ELF-1 (cell line): ENCODE measurements around the gene MPP2.
"Not testable (repeated sequence)": the region's sequence is repeated elsewhere in the genome, so short reads cannot be mapped to it uniquely, and the experiment has no call there.

Source experiments
- DNase-seq: peaks from one replicate; pipeline ENCODE4 v3.0.0-alpha.2; 2016; ENCODE audit warnings: low read depth, low spot score

MPP2 gene

DNA sequence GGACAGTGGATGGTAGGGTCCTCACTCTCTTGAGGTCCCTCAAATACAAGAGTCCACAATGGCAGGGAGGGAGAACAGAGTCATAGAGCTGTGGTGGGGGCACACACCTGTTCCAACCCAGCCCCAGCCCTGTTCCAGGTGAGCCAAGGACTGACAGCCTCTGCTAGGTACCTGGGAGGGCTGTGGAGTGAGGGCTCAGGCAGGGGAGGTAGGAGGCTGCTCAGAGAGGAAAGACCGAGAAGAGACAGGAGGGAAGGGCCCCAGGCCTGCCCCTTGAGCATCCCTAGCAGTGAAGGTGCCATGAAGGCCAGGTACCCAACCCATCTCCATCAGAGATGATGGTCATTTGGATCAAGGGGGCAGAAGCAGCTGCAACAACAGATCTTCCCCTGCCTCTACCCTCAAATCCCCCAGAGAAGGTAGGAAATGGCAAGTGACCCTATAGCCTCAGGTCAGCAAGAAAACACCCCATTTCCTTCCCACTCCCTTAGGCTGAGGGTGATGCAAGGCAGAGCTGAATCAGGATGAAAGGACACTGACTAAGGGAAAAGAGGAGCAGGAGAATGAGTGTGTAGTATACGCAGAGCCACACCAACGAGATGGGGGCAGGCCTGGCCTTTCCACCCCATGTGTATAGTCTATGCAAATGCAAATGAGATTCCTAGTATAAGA lies 31.7 kb downstream of the MPP2 start:
- DNase-seq: no peak

DNA sequence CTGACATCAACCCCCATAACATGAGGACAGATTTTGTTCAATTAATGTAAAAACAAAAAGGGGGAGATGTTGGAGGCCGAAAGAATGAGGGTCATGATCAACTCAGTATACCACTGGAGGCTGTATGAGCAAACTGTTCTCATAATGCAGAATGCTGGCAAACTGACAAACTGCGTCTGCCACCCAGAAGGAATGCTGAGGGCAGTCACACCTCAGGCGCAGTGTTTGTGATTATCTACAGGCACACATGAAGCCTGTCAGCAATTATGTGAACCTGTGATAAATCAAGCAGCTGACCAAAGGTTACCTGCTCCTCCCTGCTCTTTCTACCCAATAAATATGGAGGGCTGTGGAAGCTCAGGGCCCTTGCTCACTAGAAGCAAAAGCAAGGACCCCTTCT lies 33.0 kb downstream of the MPP2 start:
- DNase-seq: no peak

DNA sequence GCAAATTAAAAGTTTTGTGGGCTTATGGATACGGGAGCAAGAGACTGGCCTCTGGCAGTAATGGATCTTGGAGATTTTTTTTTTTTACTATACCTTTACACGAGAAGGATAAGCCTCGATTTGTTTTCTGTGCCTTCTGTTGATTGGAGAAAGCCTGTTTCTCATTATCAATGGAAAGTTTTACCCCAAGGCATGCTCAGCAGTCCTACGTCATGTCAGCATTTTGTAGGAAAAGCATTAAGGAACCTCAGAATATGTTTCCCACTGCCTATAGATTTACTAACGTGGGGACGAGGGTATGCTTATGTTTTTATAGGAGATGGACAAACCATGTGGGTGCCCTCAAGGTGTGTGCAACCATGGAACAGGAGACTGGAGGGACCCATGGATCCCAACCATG lies 33.5 kb downstream of the MPP2 start:
- DNase-seq: no peak

DNA sequence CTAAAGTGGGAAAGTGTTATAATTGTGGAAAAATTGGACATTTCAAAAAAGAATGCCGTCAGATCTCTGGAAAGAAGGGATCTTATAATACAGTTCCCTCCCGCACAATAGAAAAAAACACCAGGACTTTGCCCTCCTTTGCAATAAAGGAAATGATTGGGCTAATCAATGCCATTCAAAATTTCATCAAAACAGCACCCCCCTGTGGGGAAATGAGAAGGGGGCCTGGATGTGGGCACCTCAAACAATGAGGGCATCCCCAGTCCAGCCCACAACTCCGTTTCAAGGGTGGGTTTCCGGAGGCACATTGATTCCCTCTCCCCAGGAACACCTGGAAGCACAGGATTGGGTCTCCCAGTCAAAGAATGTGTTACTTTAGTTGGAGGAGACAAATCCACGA lies 34.2 kb downstream of the MPP2 start:
- DNase-seq: no peak

DNA sequence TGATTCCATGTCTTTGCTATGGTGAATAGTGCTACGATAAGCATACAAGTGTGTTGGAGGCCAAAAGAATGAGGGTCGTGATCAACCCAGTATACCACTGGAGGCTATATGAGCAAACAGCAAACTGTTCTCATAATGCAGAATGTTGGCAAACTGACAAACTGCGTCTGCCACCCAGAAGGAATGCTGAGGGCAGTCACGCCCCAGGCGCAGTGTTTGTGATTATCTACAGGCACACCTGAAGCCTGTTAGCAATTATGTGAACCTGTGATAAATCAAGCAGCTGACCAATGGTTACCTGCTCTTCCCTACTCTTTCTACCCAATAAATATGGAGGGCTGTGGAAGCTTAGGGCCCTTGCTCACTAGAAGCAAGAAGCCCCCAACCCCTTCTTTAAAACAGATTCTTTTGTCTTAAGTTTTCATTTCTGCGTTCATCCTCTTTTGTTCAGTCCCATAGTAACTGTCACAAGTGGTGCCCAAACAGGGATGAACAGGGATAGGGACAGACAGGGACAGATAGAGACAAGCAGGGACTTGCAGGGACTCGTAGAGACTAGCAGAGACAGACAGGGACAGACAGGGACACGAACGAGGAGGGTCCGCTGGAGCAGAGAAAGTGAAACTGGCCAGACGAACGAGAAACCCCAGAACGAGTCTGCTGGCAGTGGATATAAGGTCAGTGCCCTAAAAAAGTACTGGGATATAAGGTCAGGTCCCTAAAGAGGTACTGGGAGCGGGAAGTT lies 35.2 kb downstream of the MPP2 start:
- no peak for DNase-seq

DNA sequence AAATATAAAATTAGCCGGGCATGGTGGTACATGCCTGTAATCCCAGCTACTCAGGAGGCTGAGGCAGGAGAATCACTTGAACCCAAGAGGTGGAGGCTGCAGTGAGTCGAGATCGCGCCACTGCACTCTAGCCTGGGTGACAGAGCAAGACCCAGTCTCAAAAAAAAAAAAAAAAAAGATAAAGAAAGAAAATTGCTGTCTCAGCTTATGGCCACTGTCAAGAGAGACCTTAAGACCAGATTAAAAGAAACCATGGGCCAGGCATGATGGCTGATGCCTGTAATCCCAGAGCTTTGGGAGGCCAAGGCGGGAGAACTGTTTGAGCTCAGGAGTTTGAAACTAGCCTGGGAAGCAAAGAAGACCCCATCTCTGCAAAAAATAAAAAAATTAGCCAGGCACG lies 38.3 kb downstream of the MPP2 start:
- not testable (repeated sequence) for DNase-seq

DNA sequence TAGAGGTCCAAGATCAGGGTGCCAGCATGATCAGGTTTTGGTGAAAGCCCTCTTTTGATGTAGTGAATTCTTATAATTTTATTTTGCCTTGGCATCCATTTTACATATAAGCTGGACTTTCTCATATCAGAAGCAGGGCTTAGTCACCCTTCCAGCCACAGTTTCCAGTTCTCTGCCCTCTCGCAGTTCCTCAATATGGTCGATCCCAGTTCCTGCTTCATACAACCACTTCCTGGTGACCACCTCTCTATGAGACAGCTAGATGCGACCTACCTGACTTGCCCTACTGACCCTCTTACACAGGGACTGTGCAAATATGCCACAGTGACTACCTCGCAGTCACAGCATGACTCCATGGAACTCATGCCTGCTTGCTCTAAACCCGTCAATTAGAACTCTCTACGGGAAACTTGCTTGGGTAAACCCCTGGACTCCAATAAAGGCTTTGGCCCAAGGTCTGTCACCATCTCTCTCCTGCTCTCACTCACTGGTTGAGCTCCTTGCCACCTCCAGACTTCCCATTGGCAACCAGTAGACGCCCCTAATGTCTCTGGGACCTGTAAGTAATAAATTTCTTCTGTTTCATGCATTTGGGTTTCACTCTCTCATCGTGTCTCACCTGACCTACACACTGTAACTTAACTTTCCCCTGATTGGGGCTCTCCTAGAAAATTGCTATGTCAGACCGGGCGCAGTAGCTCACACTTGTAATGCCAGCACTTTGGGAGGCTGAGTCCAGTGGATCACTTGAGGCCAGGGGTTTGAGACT lies 38.9 kb downstream of the MPP2 start:
- DNase-seq: no peak

DNA sequence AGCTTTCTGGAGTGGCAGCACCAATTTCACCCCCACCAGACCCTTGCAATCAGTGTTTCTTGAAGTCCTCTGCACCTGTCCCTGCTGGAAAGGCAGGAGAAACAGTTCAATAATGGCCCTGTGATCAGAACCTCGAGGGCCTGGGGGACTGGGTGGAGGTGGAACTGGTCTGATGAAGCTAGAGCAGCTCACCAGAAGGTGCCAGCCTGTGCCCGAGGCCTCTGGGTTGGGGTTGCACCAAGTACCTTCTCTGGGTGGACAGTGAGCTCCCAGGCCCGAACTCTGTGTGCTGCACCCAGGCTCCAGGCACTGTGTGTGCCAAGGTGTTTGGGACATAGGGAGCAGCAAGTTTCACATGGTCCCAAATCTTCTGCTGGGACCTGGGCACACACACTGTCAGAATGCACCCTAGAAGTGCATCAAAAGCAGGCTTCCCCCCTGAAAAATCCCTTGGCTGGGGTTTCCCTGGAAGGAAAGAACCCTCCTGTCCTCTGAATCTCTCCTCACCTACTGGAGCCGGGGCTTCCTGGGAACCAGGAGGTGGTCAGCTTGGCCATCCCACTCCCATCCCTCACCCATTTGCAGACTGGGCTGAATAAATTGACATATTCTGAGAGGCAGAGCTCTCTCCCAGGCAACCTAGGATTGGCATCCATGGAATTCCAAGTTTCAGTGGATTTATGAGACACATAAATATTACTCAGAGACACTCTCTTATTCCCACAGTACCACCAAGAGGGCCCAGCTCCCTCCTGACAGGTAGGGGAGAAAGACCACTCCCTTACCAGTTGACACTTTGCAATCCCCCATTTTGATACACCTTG lies 43.0 kb downstream of the MPP2 start:
- no peak for DNase-seq

DNA sequence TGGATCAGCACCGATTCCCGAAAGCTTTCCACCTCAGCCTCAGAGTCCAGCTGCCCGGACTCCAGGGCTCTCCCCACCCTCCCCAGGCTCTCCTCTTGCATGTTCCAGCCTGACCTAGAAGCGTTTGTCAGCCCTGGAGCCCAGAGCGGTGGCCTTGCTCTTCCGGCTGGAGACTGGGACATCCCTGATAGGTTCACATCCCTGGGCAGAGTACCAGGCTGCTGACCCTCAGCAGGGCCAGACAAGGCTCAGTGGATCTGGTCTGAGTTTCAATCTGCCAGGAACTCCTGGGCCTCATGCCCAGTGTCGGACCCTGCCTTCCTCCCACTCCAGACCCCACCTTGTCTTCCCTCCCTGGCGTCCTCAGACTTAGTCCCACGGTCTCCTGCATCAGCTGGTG lies 45.4 kb downstream of the MPP2 start:
- no peak for DNase-seq

DNA sequence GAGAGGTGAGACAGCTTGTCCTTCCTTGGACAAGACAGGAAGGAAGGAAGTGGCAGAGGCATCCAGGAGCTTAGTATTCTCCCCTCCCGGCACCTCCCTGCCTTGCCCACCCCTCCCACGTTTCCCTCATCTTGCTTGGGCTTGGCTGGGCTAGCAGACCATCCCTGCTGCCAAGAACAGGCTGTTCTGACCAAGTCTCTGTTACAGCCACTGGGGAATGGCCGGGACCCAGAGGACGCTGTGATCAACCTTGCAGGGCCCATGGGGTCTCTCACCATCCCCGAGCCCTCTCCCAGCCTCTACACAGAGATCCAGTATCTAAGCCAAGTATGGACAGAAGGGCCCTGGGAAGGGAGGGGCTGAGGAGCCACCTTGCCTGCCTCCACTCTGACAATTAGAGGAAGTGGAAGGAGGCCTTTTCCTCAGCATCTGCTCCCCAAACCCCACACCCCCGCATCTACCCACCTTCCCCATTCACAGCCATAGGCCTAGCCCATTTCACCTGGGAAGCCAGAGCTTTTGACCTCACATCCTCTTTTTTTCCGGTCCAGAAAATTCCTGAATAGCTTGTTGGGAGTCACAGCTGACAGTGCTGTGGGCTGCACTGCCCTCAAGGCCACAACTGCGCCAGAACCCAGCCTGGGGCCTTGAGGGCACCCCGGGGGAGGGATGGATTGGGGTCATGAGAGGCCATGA lies 46.3 kb downstream of the MPP2 start:
- no peak for DNase-seq

DNA sequence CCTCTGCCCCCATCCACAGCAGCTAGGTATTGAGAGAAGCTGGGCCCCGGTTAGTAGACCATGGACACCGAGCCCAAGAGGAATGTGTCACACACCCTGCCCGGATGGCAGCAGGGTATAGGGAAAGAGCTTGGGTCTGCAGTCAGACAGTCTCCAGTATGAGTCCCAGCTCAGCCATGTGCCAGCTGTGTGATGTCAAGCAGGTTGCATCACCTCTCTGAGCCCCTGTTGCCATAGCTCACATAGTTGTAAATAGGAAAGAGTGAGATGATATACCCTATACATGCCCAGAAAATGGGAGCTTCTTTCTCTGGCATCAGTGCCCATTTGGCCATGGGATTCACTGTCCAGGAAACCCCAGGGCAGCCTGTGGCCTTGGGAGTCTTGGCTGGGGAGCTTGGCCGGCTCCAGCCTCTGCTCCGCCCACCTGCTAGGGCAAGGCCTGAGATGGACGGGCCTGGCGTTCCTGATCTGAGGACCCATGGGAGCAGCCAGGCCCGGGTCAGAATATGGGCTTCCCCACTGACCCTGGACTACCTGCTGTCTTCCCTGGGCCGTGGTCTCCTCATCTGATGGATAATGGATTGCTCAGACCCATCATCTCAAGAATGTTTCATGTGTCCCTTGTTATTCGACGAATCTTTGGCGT lies 47.1 kb downstream of the MPP2 start:
- no peak for DNase-seq

DNA sequence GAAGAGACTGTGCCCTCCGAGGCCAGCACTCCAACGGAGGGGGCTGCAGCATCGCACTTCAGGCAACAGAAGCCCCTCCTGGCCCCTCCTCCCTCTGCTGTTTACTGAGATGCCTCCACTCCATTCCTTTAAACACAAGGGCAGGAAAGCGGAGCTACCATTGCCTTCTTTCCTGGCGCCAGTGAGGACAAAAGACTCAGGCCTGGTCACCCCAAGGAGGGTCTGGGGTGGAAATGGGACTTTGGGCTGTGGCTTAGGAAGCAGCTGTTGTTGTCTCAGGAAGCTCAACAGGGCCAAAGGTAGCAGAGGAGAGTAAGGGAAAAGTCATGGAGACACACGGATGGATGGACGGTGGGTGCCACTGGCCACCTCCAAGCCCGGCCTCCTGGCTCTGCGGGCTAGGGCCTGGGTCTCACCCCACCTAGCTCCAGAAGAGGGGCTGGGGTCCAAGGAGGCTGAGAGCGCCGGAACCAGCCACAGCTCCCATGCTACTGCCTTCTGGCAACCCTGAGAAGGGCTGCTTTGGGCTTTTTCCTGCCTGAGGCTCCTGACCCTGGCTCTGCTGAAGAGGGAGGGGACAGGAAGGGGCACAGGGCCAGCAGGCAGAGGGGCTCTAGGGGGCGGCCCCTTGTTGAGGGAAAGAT lies 49.3 kb downstream of the MPP2 start:
- DNase-seq: no peak

DNA sequence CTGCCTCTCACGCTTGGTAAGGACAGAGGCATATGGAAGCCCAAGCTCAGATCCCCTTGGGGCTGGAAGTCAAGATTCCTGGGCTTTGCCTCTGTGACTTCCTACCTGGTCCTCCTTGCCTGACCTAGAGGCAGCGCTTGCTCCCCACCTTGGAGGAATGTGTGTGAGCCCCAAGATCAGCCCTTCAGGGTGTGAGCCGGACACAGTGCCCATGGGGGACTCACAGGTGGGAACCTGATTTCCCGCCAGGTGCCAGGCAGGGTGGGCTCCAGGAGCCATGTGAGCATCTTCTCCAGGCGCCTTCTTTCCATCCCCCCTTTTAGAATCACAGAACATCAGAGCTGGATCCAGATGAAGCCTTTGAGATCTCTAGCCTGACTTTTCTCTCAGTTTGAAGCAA lies 50.2 kb downstream of the MPP2 start:
- no peak for DNase-seq

DNA sequence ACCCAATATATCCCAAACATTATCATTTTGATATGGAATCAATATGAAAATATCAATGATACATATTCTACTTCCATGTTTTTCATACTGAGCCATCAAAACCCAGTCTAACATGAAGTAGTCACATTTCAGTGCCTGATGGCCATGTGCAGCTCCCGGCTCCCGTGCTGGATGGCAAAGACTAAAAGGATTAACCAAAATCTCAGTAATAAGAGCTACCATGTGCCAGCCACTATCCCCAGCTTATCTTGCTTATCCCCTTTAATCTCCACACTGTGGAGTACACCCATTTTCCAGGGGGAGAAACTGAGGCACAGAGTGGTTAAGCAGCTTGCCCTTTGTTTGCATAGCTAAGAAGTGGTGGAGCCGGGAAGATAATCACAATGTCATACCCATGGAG lies 51.2 kb downstream of the MPP2 start:
- no peak for DNase-seq

DNA sequence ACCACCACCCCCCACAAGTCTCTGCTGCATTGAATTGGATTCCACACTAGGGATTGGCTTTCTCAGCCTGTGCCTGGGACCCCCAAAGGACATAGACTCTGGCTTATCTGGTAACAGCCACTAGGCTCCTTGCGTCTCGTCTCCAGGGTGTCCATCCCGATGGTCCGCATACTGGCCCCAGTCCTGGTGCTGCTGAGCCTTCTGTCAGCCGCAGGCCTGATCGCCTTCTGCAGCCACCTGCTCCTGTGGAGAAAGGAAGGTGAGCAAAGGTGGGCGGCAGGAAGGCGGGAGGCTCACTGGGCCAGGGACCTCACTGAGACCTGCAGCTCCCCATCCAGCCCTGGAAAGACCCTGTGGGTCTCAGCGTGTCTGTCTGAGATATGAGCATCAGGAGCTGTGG lies 52.3 kb downstream of the MPP2 start:
- no peak for DNase-seq

DNA sequence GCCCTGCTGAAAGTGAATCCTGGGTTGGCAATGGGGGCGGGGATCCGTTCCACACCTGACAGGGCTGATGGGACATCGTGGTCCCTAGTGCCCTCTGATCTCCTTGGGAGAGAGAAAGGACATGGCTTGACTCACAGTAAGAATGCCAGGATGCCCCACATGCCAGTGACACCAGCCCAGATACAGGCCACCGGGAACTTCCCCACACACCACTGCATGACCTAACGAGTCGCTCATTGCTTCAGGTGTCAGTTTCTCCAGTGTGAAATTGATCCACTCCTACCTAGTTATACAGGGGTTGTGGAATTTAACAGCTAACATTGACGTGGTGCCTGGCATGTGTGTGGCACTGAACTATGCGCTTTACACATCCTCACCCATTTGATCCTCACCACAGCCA lies 52.8 kb downstream of the MPP2 start:
- no peak for DNase-seq

DNA sequence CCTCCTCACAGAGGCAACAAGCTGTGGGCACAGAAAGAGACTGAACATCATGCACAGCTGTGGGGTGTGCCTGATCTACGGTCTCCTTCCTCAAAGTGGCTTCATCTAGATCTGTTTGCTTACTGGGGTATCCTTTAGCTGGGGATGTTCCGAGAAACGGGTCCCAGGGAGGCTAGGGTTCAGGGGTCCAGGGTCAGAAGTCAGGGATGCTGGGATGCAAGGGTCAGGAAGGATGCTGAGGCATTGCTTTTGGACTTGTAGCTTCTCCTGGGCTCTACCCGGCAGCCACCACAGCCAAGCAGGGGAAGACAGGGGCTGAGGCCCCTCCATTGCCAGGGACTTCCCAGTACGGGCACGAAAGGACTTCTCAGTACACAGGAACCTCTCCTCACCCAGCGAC lies 53.8 kb downstream of the MPP2 start:
- DNase-seq: no peak

DNA sequence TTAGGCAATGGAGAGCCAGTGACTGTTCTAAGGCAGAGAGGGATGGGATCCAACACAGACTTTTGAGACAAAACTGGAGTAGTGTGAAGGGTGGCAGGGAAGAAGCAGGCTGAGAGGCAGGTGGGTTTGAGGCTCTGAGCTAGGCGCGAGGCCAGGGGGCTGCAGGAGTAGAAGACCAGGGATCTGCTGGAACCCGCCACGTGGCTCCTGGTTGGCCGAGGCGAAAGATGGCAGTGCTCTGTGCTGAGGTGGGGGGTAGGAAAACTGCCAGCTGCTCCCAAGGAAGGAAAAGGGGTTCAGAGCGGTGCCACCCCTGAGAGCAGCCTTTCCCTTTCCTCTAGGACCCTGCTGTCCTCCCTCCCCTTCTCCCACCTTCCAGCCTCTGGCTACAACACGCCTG lies 54.8 kb downstream of the MPP2 start:
- DNase-seq: no peak

DNA sequence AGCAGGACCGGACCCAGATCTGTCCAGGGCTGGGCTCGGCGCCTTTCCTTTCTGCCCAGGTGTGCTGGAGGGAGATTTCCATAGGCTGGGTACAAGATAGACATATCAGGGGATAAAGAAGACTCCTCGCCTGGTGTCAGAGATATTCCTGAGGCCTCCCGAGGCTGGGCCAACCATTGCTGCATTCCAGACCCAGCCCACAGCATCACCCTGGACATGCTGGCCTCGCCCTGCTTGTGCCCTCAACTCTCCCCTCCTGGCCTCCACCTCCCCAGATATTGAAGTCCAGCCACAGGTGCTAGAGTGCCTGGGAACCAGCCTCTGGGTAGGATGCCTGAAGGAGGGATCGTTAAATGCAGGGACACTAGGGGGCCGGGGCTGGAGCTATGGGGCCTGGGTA lies 58.2 kb downstream of the MPP2 start:
- no peak for DNase-seq

DNA sequence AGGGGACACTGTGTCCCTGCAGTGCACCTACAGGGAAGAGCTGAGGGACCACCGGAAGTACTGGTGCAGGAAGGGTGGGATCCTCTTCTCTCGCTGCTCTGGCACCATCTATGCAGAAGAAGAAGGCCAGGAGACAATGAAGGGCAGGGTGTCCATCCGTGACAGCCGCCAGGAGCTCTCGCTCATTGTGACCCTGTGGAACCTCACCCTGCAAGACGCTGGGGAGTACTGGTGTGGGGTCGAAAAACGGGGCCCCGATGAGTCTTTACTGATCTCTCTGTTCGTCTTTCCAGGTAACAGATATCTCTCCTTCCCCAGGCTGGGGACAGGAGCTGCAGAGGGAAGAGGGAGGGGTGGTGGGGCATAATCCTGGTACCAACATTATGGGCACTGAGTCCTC lies 58.7 kb downstream of the MPP2 start:
- no peak for DNase-seq
